Smooth muscle cell (in vitro differentiated cells): Measurements from ENCODE around the gene FOXG1. TPM values are rescaled to one million over a fixed set of nuclear protein-coding genes. Genes with fewer than 3 reads are reported as not detected.

Experiments used
- DNase-seq: peaks from one replicate; lab custom pipeline; 2025; ENCODE audit not compliant: unreplicated experiment; lab: John Stamatoyannopoulos, UW
- H2AFZ ChIP-seq: fragments of 200-600 bp; sonication (generic); 2 replicates; pipeline ENCODE4 v1.6.0; 2016; ENCODE audit warnings: antibody characterized with exemption, low read depth, mild to moderate bottlenecking
- H3F3A ChIP-seq: fragments of 200-600 bp; sonication (generic); 2 replicates; pipeline ENCODE4 v1.6.0; 2017; ENCODE audit warnings: antibody characterized with exemption, low read depth
- H3K27ac ChIP-seq: fragments of 200-600 bp; sonication (generic); 2 replicates; pipeline ENCODE4 v1.5.1; 2016; ENCODE audit warnings: low read depth, mild to moderate bottlenecking
- H3K27me3 ChIP-seq: fragments of 200-600 bp; sonication (generic); 2 replicates; pipeline ENCODE4 v1.6.1; 2016; ENCODE audit warnings: low read depth, mild to moderate bottlenecking
- H3K36me3 ChIP-seq: fragments of 200-600 bp; sonication (generic); 2 replicates; pipeline ENCODE4 v1.5.1; 2016; ENCODE audit warnings: low read depth
- H3K4me1 ChIP-seq: fragments of 200-600 bp; sonication (generic); 2 replicates; pipeline ENCODE4 v1.5.1; 2016; ENCODE audit warnings: low read depth
- H3K4me2 ChIP-seq: fragments of 200-600 bp; sonication (generic); 2 replicates; pipeline ENCODE4 v1.6.0; 2016; ENCODE audit warnings: mild to moderate bottlenecking
- H3K4me3 ChIP-seq: fragments of 200-600 bp; sonication (generic); 2 replicates; pipeline ENCODE4 v1.5.1; 2016; ENCODE audit warnings: mild to moderate bottlenecking
- H3K79me2 ChIP-seq: fragments of 200-600 bp; sonication (generic); 2 replicates; pipeline ENCODE4 v1.6.0; 2016; ENCODE audit warnings: low read depth, mild to moderate bottlenecking
- H3K9ac ChIP-seq: fragments of 200-600 bp; sonication (generic); 2 replicates; pipeline ENCODE4 v1.6.0; 2016; ENCODE audit warnings: low read depth
- H3K9me3 ChIP-seq: fragments of 200-600 bp; sonication (generic); replicated peaks from 2 replicates; pipeline ENCODE4 v1.5.1; 2016; ENCODE audit warnings: low read depth
- H4K20me1 ChIP-seq: fragments of 200-600 bp; sonication (generic); 2 replicates; pipeline ENCODE4 v1.6.0; 2016; ENCODE audit warnings: low read depth
- CTCF ChIP-seq: fragments of 200-600 bp; sonication (generic); IDR thresholded peaks from 2 replicates; pipeline ENCODE4 v1.5.1; 2017; ENCODE audit warnings: borderline replicate concordance, mild to moderate bottlenecking, antibody characterized with exemption; ENCODE audit not compliant: insufficient read depth, poor library complexity, severe bottlenecking
- WGBS: methylation state at CpG from one replicate; pipeline ENCODE4 v1.1.7; 2016; ENCODE audit warnings: low lambda C conversion rate; 5-methylcytosine and 5-hydroxymethylcytosine counted together
- polyA plus RNA-seq: library from polyadenylated mRNA; unstranded; fragments of >200 nt; fragmentation: Nextera tagmentation; extraction: Ambion mirVana; gene quantifications from 2 replicates; pipeline ENCODE4 v1.2.1, GENCODE V29; 2016
- total RNA-seq: library from RNA; depleted of rRNA; stranded (reverse); fragments of >200 nt; gene quantifications from 2 replicates; pipeline ENCODE4 v1.2.3, GENCODE V29; 2014

Gene FOXG1
- total and polyA plus RNA-seq, 2 experiments from 2014 or later = not detected

GRCh38 chr14:28744126-28744525, 22.5 kb upstream of the FOXG1 start:
- Histone ChIP-seq H3K4me3 (no peak overlapping the region), H3F3A (no peaks in the 10 kb centered on the region), H3K4me1 (no peaks in the 10 kb centered on the region), H3K27ac (no peak overlapping the region), H3K36me3 (no peaks in the 10 kb centered on the region), H3K79me2 (no peaks in the 10 kb centered on the region), H3K9me3 (no peaks in the 10 kb centered on the region), H4K20me1 (no peaks in the 10 kb centered on the region), H2AFZ (no peak overlapping the region), H3K9ac (no peak overlapping the region), H3K27me3 (no peaks in the 10 kb centered on the region), H3K4me2 (no peak overlapping the region)
- DNase-seq = no peak
- TF ChIP-seq CTCF = no peak

GRCh38 chr14:28745176-28745575, 21.4 kb upstream of the FOXG1 start:
- H3F3A ChIP-seq = no peaks in the 10 kb centered on the region
- WGBS = 41% methylated on average over 1 of the region's 1 CpG
- no peaks in the 10 kb centered on the region for H3K27me3 ChIP-seq
- H3K36me3 ChIP-seq = no peaks in the 10 kb centered on the region
- H3K4me3 ChIP-seq = no peak overlapping the region
- no peaks in the 10 kb centered on the region for H3K79me2 ChIP-seq
- H3K4me1 ChIP-seq = no peaks in the 10 kb centered on the region
- H3K9ac ChIP-seq = no peak overlapping the region
- no peak for TF ChIP-seq CTCF
- H4K20me1 ChIP-seq = no peaks in the 10 kb centered on the region
- H3K27ac ChIP-seq = no peak overlapping the region
- H3K9me3 ChIP-seq = no peaks in the 10 kb centered on the region
- DNase-seq = no peak
- no peak overlapping the region for H2AFZ ChIP-seq
- no peak overlapping the region for H3K4me2 ChIP-seq

GRCh38 chr14:28746247-28746646, 20.3 kb upstream of the FOXG1 start:
- H3K36me3 ChIP-seq = no peaks in the 10 kb centered on the region
- H3K4me2 ChIP-seq = no peak overlapping the region
- no peak for DNase-seq
- no peaks in the 10 kb centered on the region for H3F3A ChIP-seq
- H3K4me3 ChIP-seq = no peak overlapping the region
- H3K9ac ChIP-seq = no peak overlapping the region
- no peaks in the 10 kb centered on the region for H4K20me1 ChIP-seq
- H3K27me3 ChIP-seq = no peaks in the 10 kb centered on the region
- no peak for TF ChIP-seq CTCF
- no peaks in the 10 kb centered on the region for H3K79me2 ChIP-seq
- H3K9me3 ChIP-seq = no peaks in the 10 kb centered on the region
- H2AFZ ChIP-seq = no peak overlapping the region
- H3K27ac ChIP-seq = no peak overlapping the region
- H3K4me1 ChIP-seq = no peaks in the 10 kb centered on the region
- WGBS = 90% methylated on average over 1 of the region's 1 CpG

- TF ChIP-seq CTCF = peak; percentile 57
- WGBS = 24% methylated on average over 5 of the region's 5 CpGs
Observed at GRCh38 chr14:28751467-28752058, 15.0 kb upstream of the FOXG1 start.

More at GRCh38 chr14:28751467-28752058, 15.0 kb upstream of the FOXG1 start:
- Histone ChIP-seq H3F3A (no peaks in the 10 kb centered on the region), H3K4me3 (no peak overlapping the region), H3K27ac (no peak overlapping the region), H3K4me1 (no peaks in the 10 kb centered on the region), H3K9me3 (no peaks in the 10 kb centered on the region), H3K27me3 (peaks cover 32% of the 10 kb centered on the region), H3K4me2 (no peak overlapping the region), H3K79me2 (no peaks in the 10 kb centered on the region), H3K9ac (no peak overlapping the region), H3K36me3 (no peaks in the 10 kb centered on the region), H4K20me1 (no peaks in the 10 kb centered on the region), H2AFZ (no peak overlapping the region)
- DNase-seq = no peak
